Esophagus (tissue), 2 donors: ENCODE data around the gene FYN. TPM values are rescaled to one million over a fixed set of nuclear protein-coding genes. Genes with fewer than 3 reads are reported as not detected.
"Not testable (repeated sequence)": the region's sequence is repeated elsewhere in the genome, so short reads cannot be mapped to it uniquely, and the experiment has no call there.

Experiments used
- H3K27ac ChIP-seq, 2 donors: one replicate each; pipeline ENCODE4 v1.5.1; 2013; ENCODE audit warnings: low read depth in 2 of 2, mild to moderate bottlenecking in 2 of 2, inconsistent platforms in 1 of 2, low read length in 1 of 2, moderate library complexity in 1 of 2
- H3K27me3 ChIP-seq, 2 donors: one replicate each; pipeline ENCODE4 v1.6.1; 2013; ENCODE audit warnings: low read length in 2 of 2, control low read depth in 1 of 2, mild to moderate bottlenecking in 1 of 2; ENCODE audit not compliant: insufficient read depth in 2 of 2, control insufficient read depth in 1 of 2
- H3K36me3 ChIP-seq, 2 donors: one replicate each; pipeline ENCODE4 v1.6.1; 2013; ENCODE audit warnings: low read length in 1 of 2; ENCODE audit not compliant: control insufficient read depth in 2 of 2, insufficient read depth in 2 of 2
- H3K4me1 ChIP-seq, 2 donors: one replicate each; pipeline ENCODE4 v1.6.1; 2013; ENCODE audit warnings: low read length in 1 of 2; ENCODE audit not compliant: control insufficient read depth in 2 of 2, insufficient read depth in 2 of 2
- H3K4me3 ChIP-seq, 2 donors: one replicate each; pipeline ENCODE4 v1.5.1; 2013; ENCODE audit warnings: low read length in 2 of 2, mild to moderate bottlenecking in 2 of 2, low read depth in 1 of 2, moderate library complexity in 1 of 2
- H3K9me3 ChIP-seq, 2 donors: one replicate each; pipeline ENCODE4 v1.6.1; 2013; ENCODE audit warnings: mild to moderate bottlenecking in 2 of 2, low read depth in 1 of 2, low read length in 1 of 2, moderate library complexity in 1 of 2; ENCODE audit not compliant: control insufficient read depth in 2 of 2, insufficient read depth in 1 of 2
- WGBS, 2 donors: extraction: QIAGEN DNeasy Blood & Tissue Kit; methylation state at CpG; one replicate each; pipeline ENCODE4 v1.1.7; 2013; 5-methylcytosine and 5-hydroxymethylcytosine counted together
- polyA plus RNA-seq, 2 donors: library from polyadenylated mRNA; stranded (reverse); fragments of 200-250 nt; gene quantifications; one replicate each; pipeline ENCODE4 v1.2.3, GENCODE V29; 2013
- donor health status: healthy with polysubstance abuse.
- donor health status: Bipolar disorder and iron deficiency.

Gene FYN
- polyA plus RNA-seq, 2 donors = 6.7 to 8.4 TPM

GRCh38 chr6:111683749-111684267 lies 189.4 kb downstream of the FYN start:
- H3K27me3 ChIP-seq = no peaks in the 10 kb centered on the region
- H3K9me3 ChIP-seq = no peaks in the 10 kb centered on the region
- H3K36me3 ChIP-seq = no peaks in the 10 kb centered on the region
- peak overlapping the region; percentile 45 to 79 for H3K27ac ChIP-seq
- no peak overlapping the region for H3K4me3 ChIP-seq
- H3K4me1 ChIP-seq = peaks cover 0 to 3% of the 10 kb centered on the region in 2 donors
- 69 to 70% methylated on average over 5 of the region's 5 CpGs for WGBS, 2 donors

GRCh38 chr6:111683157-111683556 lies 190.1 kb downstream of the FYN start:
- Histone ChIP-seq H3K27me3 (no peaks in the 10 kb centered on the region), H3K36me3 (no peaks in the 10 kb centered on the region), H3K27ac (peak overlapping the region; percentile 33 to 42), H3K4me3 (no peak overlapping the region), H3K4me1 (peaks cover 0 to 3% of the 10 kb centered on the region in 2 donors), H3K9me3 (no peaks in the 10 kb centered on the region)
- WGBS, 2 donors = 74 to 81% methylated on average over 5 of the region's 5 CpGs

GRCh38 chr6:111681860-111682259 lies 191.4 kb downstream of the FYN start:
- H3K36me3 ChIP-seq = no peaks in the 10 kb centered on the region
- 78 to 85% methylated on average over 3 of the region's 3 CpGs for WGBS, 2 donors
- H3K27ac ChIP-seq = no peak overlapping the region
- peaks cover 0 to 3% of the 10 kb centered on the region in 2 donors for H3K4me1 ChIP-seq
- H3K27me3 ChIP-seq = no peaks in the 10 kb centered on the region
- no peaks in the 10 kb centered on the region for H3K9me3 ChIP-seq
- H3K4me3 ChIP-seq = no peak overlapping the region

- 94 to 96% methylated on average over 6 of the region's 6 CpGs for WGBS, 2 donors
- not testable (repeated sequence) for H3K27me3 ChIP-seq, H3K4me1 ChIP-seq, H3K4me3 ChIP-seq, H3K27ac ChIP-seq, H3K36me3 ChIP-seq, H3K9me3 ChIP-seq
These were observed 192.2 kb downstream of the FYN start for GRCh38 chr6:111680811-111681609.

- Histone ChIP-seq H3K27ac (no peak overlapping the region), H3K4me1 (peaks cover 0 to 3% of the 10 kb centered on the region in 2 donors), H3K4me3 (no peak overlapping the region), H3K27me3 (no peaks in the 10 kb centered on the region), H3K36me3 (no peaks in the 10 kb centered on the region), H3K9me3 (no peaks in the 10 kb centered on the region)
- 93% methylated on average over 7 of the region's 7 CpGs for WGBS, 2 donors
These were observed 193.1 kb downstream of the FYN start for GRCh38 chr6:111680015-111680712.

GRCh38 chr6:111679126-111679858 lies 194.0 kb downstream of the FYN start:
- Histone ChIP-seq H3K9me3 (no peaks in the 10 kb centered on the region), H3K27ac (no peak overlapping the region), H3K4me3 (no peak overlapping the region), H3K36me3 (no peaks in the 10 kb centered on the region), H3K4me1 (peaks cover 0 to 2% of the 10 kb centered on the region in 2 donors), H3K27me3 (no peaks in the 10 kb centered on the region)
- WGBS, 2 donors = 86 to 87% methylated on average over 5 of the region's 5 CpGs

GRCh38 chr6:111677249-111677990 lies 195.8 kb downstream of the FYN start:
- H3K36me3 ChIP-seq = peaks cover 3% of the 10 kb centered on the region in 2 donors
- 44 to 55% methylated on average over 3 of the region's 3 CpGs for WGBS, 2 donors
- H3K4me1 ChIP-seq = peaks cover 0 to 2% of the 10 kb centered on the region in 2 donors
- H3K27ac ChIP-seq = no peak overlapping the region
- no peaks in the 10 kb centered on the region for H3K27me3 ChIP-seq
- H3K4me3 ChIP-seq = no peak overlapping the region
- no peaks in the 10 kb centered on the region for H3K9me3 ChIP-seq

- Histone ChIP-seq H3K4me3 (no peak overlapping the region), H3K36me3 (peaks cover 3% of the 10 kb centered on the region in 2 donors), H3K27ac (no peak overlapping the region), H3K9me3 (no peaks in the 10 kb centered on the region), H3K4me1 (no peaks in the 10 kb centered on the region), H3K27me3 (no peaks in the 10 kb centered on the region)
- 56 to 77% methylated on average over 2 of the region's 2 CpGs for WGBS, 2 donors
These were observed 196.9 kb downstream of the FYN start for GRCh38 chr6:111676383-111676782.

GRCh38 chr6:111674883-111675282 lies 198.4 kb downstream of the FYN start:
- H3K27ac ChIP-seq = no peak overlapping the region
- H3K9me3 ChIP-seq = no peaks in the 10 kb centered on the region
- H3K4me3 ChIP-seq = no peak overlapping the region
- H3K27me3 ChIP-seq = no peaks in the 10 kb centered on the region
- peaks cover 3% of the 10 kb centered on the region in 2 donors for H3K36me3 ChIP-seq
- no peaks in the 10 kb centered on the region for H3K4me1 ChIP-seq
- 72 to 98% methylated on average over 1 of the region's 1 CpG for WGBS, 2 donors
